K562 (cell line): ENCODE data around the gene MECP2. TPM values are rescaled to one million over a fixed set of nuclear protein-coding genes. Genes with fewer than 3 reads are reported as not detected.

ENCODE experiments used
- ELF2 ChIP-seq: fragments of 250-450 bp; sonication (Bioruptor Pico); IDR thresholded peaks from 2 replicates; pipeline ENCODE4 v1.5.0; 2021; ENCODE audit warnings: mild to moderate bottlenecking
- KAT2B ChIP-seq: IDR thresholded peaks from one replicate; pipeline ENCODE4 v1.6.1; 2012; ENCODE audit warnings: low read depth, mild to moderate bottlenecking, control low read depth, inconsistent platforms, low read length, moderate library complexity
- KLF1 ChIP-seq: fragments of 450-650 bp; IDR thresholded peaks from 2 replicates; pipeline ENCODE4 v1.6.1; 2016; ENCODE audit warnings: missing genetic modification characterization, missing compliant biosample characterization
- MAFF ChIP-seq: IDR thresholded peaks from 2 replicates; pipeline ENCODE4 v1.6.1; 2012; ENCODE audit warnings: low read length, improper control_type of control experiment
- PBX2 ChIP-seq, 2 experiments: IDR thresholded peaks in 1 of 2; conservative IDR thresholded peaks in 1 of 2; 2 replicates each; pipeline ENCODE4 v1.6.1; 2016; ENCODE audit warnings: low read depth in 2 of 2, mild to moderate bottlenecking in 1 of 2, missing compliant biosample characterization in 1 of 2, missing genetic modification characterization in 1 of 2, moderate library complexity in 1 of 2
- RBM17 ChIP-seq: fragments of 200-400 bp; formaldehyde crosslinking; IDR thresholded peaks from 2 replicates; pipeline ENCODE4 v1.6.1; 2017; ENCODE audit warnings: low read depth, mild to moderate bottlenecking, low read length, borderline replicate concordance
- SIX5 ChIP-seq, 2 experiments: IDR thresholded peaks; 2 replicates each; pipeline ENCODE4 v1.6.1; 2011; ENCODE audit warnings: low read length in 2 of 2, borderline replicate concordance in 1 of 2, low read depth in 1 of 2, mild to moderate bottlenecking in 1 of 2, moderate library complexity in 1 of 2; ENCODE audit not compliant: insufficient read depth in 1 of 2
- TCF7 ChIP-seq: sonication (generic); IDR thresholded peaks from 2 replicates; pipeline ENCODE4 v1.6.1; 2016; ENCODE audit warnings: antibody characterized with exemption, borderline replicate concordance
- TEAD2 ChIP-seq: fragments of 450-650 bp; IDR thresholded peaks from 2 replicates; pipeline ENCODE4 v1.6.1; 2016; ENCODE audit warnings: missing genetic modification characterization, control low read depth, missing compliant biosample characterization
- THRA ChIP-seq: fragments of 450-650 bp; IDR thresholded peaks from 2 replicates; pipeline ENCODE4 v1.6.1; 2017; ENCODE audit warnings: mild to moderate bottlenecking, moderate library complexity
- ZNF318 ChIP-seq, 2 experiments: fragments of 450-650 bp; IDR thresholded peaks; 2 replicates each; pipeline ENCODE4 v1.6.1; 2016; ENCODE audit warnings: mild to moderate bottlenecking in 2 of 2, borderline replicate concordance in 1 of 2, low read depth in 1 of 2, moderate library complexity in 1 of 2
- ZNF324 ChIP-seq: fragments of 250-450 bp; sonication (Bioruptor Pico); IDR thresholded peaks from 2 replicates; pipeline ENCODE4 v1.4.0; 2020; ENCODE audit warnings: mild to moderate bottlenecking
- ZNF395 ChIP-seq: fragments of 200-800 bp; sonication (Bioruptor generic); IDR thresholded peaks from 2 replicates; pipeline ENCODE4 v1.6.1; 2017; ENCODE audit warnings: missing genetic modification characterization, missing compliant biosample characterization
- polyA plus RNA-seq, 8 experiments: library from polyadenylated mRNA; depleted of rRNA in 4 of 8; stranded (reverse) in 5 of 8; unstranded in 3 of 8; fragments of >200 nt; fragmentation: Nextera tagmentation in 2 of 8; fragmentation: Illumina TruSeq in 1 of 8; extraction: Ambion mirVana in 2 of 8; extraction: Trizol in 1 of 8; gene quantifications; 2 replicates each; pipeline versions ENCODE4 v1.2.1 to v1.2.3, GENCODE V29; 2011 to 2014; ENCODE audit warnings: inconsistent platforms in 1 of 8, missing spikeins in 1 of 8
- total RNA-seq, 7 experiments: library from RNA; depleted of rRNA in 6 of 7; stranded (reverse); fragments of >200 nt in 6 of 7; fragmentation: Illumina TruSeq in 2 of 7; extraction: Trizol in 2 of 7; gene quantifications; 2 replicates each; pipeline versions ENCODE4 v1.2.1 to v1.2.3, GENCODE V29; 2011 to 2021; ENCODE audit warnings: low replicate concordance in 1 of 7

Gene MECP2
- total and polyA plus RNA-seq, 9 of the 15 experiments (the other 6 are each of a cell fraction or from before 2014, with no cell fraction given), result 2.1 to 50.9 (median 30.5) TPM

- TF ChIP-seq ZNF395 (CRISPR knock-in tag) (peak; percentile 99), KAT2B (no peak), ZNF324 (CRISPR knock-in tag) (no peak), MAFF (peak; percentile 98), TEAD2 (tag) (peak; percentile 91), SIX5 (IDR thresholded peaks at IDR 0.05; ENCODE audit: borderline replicate concordance in 1 of 2, insufficient read depth in 1 of 2, low read depth in 1 of 2, low read length in 2 of 2) (no peak), ELF2 (CRISPR knock-in tag) (peak; percentile 76), RBM17 (no peak), TCF7 (no peak), KLF1 (tag) (peak; percentile 76), PBX2 (CRISPR knock-in tag; IDR thresholded peaks at IDR 0.05; ENCODE audit: low read depth) (no peak), PBX2 (tag; conservative IDR thresholded peaks at IDR 0.05; ENCODE audit: low read depth) (peak; percentile 66; the same call in 1 of the 2 replicates), ZNF318 (IDR thresholded peaks at IDR 0.05; ENCODE audit: borderline replicate concordance in 1 of 2, low read depth in 1 of 2) (no peak), THRA (no peak)
These were observed 95.2 kb downstream of the MECP2 start (continued) for GRCh38 chrX:154002215-154002719.
